ENCODE measurements around the gene AGPAT3.

- TF ChIP-seq POLR2A (IDR thresholded peaks at IDR 0.05), result no peak
- TF ChIP-seq, protein P1, sequence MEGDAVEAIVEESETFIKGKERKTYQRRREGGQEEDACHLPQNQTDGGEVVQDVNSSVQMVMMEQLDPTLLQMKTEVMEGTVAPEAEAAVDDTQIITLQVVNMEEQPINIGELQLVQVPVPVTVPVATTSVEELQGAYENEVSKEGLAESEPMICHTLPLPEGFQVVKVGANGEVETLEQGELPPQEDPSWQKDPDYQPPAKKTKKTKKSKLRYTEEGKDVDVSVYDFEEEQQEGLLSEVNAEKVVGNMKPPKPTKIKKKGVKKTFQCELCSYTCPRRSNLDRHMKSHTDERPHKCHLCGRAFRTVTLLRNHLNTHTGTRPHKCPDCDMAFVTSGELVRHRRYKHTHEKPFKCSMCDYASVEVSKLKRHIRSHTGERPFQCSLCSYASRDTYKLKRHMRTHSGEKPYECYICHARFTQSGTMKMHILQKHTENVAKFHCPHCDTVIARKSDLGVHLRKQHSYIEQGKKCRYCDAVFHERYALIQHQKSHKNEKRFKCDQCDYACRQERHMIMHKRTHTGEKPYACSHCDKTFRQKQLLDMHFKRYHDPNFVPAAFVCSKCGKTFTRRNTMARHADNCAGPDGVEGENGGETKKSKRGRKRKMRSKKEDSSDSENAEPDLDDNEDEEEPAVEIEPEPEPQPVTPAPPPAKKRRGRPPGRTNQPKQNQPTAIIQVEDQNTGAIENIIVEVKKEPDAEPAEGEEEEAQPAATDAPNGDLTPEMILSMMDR (IDR thresholded peaks at IDR 0.05), result no peak
Measured at GRCh38 chr21:44013380-44014088, 148.5 kb downstream of the AGPAT3 start.

Data from esophagus squamous epithelium (tissue), 4 donors.